Endothelial cell of umbilical vein (primary cell): ENCODE data around the gene CDKL4. TPM values are rescaled to one million over a fixed set of nuclear protein-coding genes. Genes with fewer than 3 reads are reported as not detected.

Source experiments
- BruUV-seq: library from RNA; stranded (reverse); fragments of 400-500 nt; replicated peaks from 2 replicates; lab custom pipeline; 2021; lab: Mats Ljungman, UMichigan
- CTCF ChIA-PET: fragments of 300-600, 350-600 bp; sonication (Branson Sonifier 250); formaldehyde crosslinking; loops from one replicate; lab custom pipeline; 2021; ENCODE audit warnings: antibody characterized with exemption, inconsistent platforms; lab: Charles Lee
- POLR2A ChIA-PET: fragments of 300-600, 350-600 bp; sonication (Branson Sonifier 250); formaldehyde crosslinking; loops from one replicate; lab custom pipeline; 2021; ENCODE audit warnings: antibody characterized with exemption, inconsistent platforms; lab: Charles Lee
- DNase-seq: peaks from one replicate; pipeline ENCODE4 v3.0.0-alpha.2; 2011; ENCODE audit warnings: low read depth, low spot score
- FAIRE-seq: peaks from 2 replicates; lab custom pipeline; 2011; peaks lifted over from hg19 to GRCh38; lab: Jason Lieb, UNC
- H2AFZ ChIP-seq: 2 replicates; pipeline ENCODE4 v1.6.0; 2012; ENCODE audit warnings: low read depth, low read length, control low read depth, inconsistent platforms
- H3K27ac ChIP-seq: 2 replicates; pipeline ENCODE4 v1.5.1; 2011; ENCODE audit warnings: low read depth, mild to moderate bottlenecking, control low read depth, low read length, moderate library complexity; ENCODE audit not compliant: insufficient read depth
- H3K27me3 ChIP-seq, 2 experiments: 2 replicates each; pipeline versions ENCODE4 v1.6.0 to v1.6.1; 2011; ENCODE audit warnings: low read length in 2 of 2, mixed read lengths in 1 of 2; ENCODE audit not compliant: control insufficient read depth in 2 of 2, insufficient read depth in 2 of 2
- H3K36me3 ChIP-seq, 2 experiments: 2 replicates in 1 of 2; 3 replicates in 1 of 2; pipeline ENCODE4 v1.5.1; 2011; ENCODE audit warnings: low read length in 2 of 2, mild to moderate bottlenecking in 1 of 2, moderate library complexity in 1 of 2; ENCODE audit not compliant: control insufficient read depth in 2 of 2, insufficient read depth in 2 of 2; ENCODE audit errors: extremely low read depth in 1 of 2
- H3K4me1 ChIP-seq: 3 replicates; pipeline ENCODE4 v1.5.1; 2011; ENCODE audit warnings: mild to moderate bottlenecking, low read length; ENCODE audit not compliant: control insufficient read depth, insufficient read depth; ENCODE audit errors: extremely low read depth
- H3K4me2 ChIP-seq: 2 replicates; pipeline ENCODE4 v1.6.1; 2011; ENCODE audit warnings: low read length, control low read depth, mixed read lengths; ENCODE audit not compliant: insufficient read depth
- H3K4me3 ChIP-seq, 3 experiments: fragments of 200-600 bp in 1 of 3; sonication (generic), shearing (Covaris generic) in 1 of 3; replicated peaks in 1 of 3; 2 replicates each; pipeline ENCODE4 v1.5.1; 2011 to 2016; ENCODE audit warnings: control low read depth in 3 of 3, low read length in 3 of 3, mild to moderate bottlenecking in 2 of 3, inconsistent platforms in 1 of 3, low read depth in 1 of 3, moderate library complexity in 1 of 3; ENCODE audit not compliant: insufficient read depth in 1 of 3
- H3K79me2 ChIP-seq: 2 replicates; pipeline ENCODE4 v1.6.0; 2012; ENCODE audit warnings: low read length, inconsistent platforms; ENCODE audit not compliant: control insufficient read depth, insufficient read depth
- H3K9ac ChIP-seq: replicated peaks from 2 replicates; pipeline ENCODE3; 2011; ENCODE audit warnings: low read length, control low read depth; ENCODE audit not compliant: insufficient read depth; ENCODE audit errors: extremely low read depth
- H3K9me1 ChIP-seq: replicated peaks from 3 replicates; pipeline ENCODE4 v1.6.0; 2011; ENCODE audit warnings: mild to moderate bottlenecking, low read length; ENCODE audit not compliant: control insufficient read depth, insufficient read depth; ENCODE audit errors: extremely low read depth
- H3K9me3 ChIP-seq: replicated peaks from 2 replicates; pipeline ENCODE4 v1.5.1; 2012; ENCODE audit warnings: low read length, inconsistent platforms; ENCODE audit not compliant: control insufficient read depth, insufficient read depth
- H4K20me1 ChIP-seq: replicated peaks from 2 replicates; pipeline ENCODE3; 2011; ENCODE audit warnings: mild to moderate bottlenecking, low read length; ENCODE audit not compliant: control insufficient read depth, insufficient read depth; ENCODE audit errors: extremely low read depth
- EZH2 ChIP-seq: IDR thresholded peaks from 2 replicates; pipeline ENCODE4 v1.6.1; 2012; ENCODE audit warnings: borderline replicate concordance, low read depth, mild to moderate bottlenecking, moderate library complexity, low read length, inconsistent platforms; ENCODE audit not compliant: severe bottlenecking
- FOS ChIP-seq: IDR thresholded peaks from 2 replicates; pipeline ENCODE4 v1.6.1; 2011; ENCODE audit warnings: mild to moderate bottlenecking, low read length, moderate library complexity, borderline replicate concordance; ENCODE audit not compliant: insufficient read depth
- GATA2 ChIP-seq: IDR thresholded peaks from 2 replicates; pipeline ENCODE4 v1.7.0; 2011; ENCODE audit warnings: low read depth, mild to moderate bottlenecking, moderate library complexity, mixed read lengths, low read length; ENCODE audit not compliant: insufficient read length, insufficient read depth
- JUN ChIP-seq: IDR thresholded peaks from 2 replicates; pipeline ENCODE4 v1.6.1; 2011; ENCODE audit warnings: borderline replicate concordance, low read depth; ENCODE audit not compliant: insufficient read length, insufficient read depth
- MYC ChIP-seq: IDR thresholded peaks from one replicate; pipeline ENCODE4 v1.6.1; 2011; ENCODE audit warnings: mild to moderate bottlenecking, low read depth, low read length
- POLR2A ChIP-seq: IDR thresholded peaks from 2 replicates; pipeline ENCODE4 v1.6.1; 2012; ENCODE audit warnings: low read depth, mild to moderate bottlenecking, control low read depth, low read length
- POLR2AphosphoS5 ChIP-seq: IDR thresholded peaks from 2 replicates; pipeline ENCODE4 v1.6.1; 2012; ENCODE audit warnings: low read depth, mild to moderate bottlenecking, control low read depth, low read length, moderate library complexity; ENCODE audit not compliant: insufficient read depth
- dilution Hi-C: fragments of 300-500 bp; cut with MboI; formaldehyde crosslinking; loops from one replicate; pipeline ENCODE4 v1.15.0; 2019; ENCODE audit warnings: low sequenced_read_pairs; ENCODE audit not compliant: extremely low pct_ligation_motif_present
- intact Hi-C: fragments of 100-400 bp; cut with micrococcal nuclease; formaldehyde crosslinking; loops from one replicate; pipeline ENCODE4 v1.10.0; 2022
- polyA plus RNA-seq, 4 experiments: library from polyadenylated mRNA; depleted of rRNA in 3 of 4; stranded (reverse) in 3 of 4; unstranded in 1 of 4; fragments of >200 nt; gene quantifications; 2 replicates each; pipeline versions ENCODE4 v1.2.1 to v1.2.3, GENCODE V29; 2011 to 2012; ENCODE audit warnings: missing spikeins in 1 of 4
- total RNA-seq: library from RNA; stranded (reverse); gene quantifications from 2 replicates; pipeline ENCODE4 v1.2.3, GENCODE V29; 2021
- TF ChIP-seq, protein P1 (sequence below), 2 donors: IDR thresholded peaks; 1 replicate in 1 of 2; 2 replicates in 1 of 2; pipeline ENCODE4 v1.5.1; 2011; ENCODE audit warnings: low read length in 2 of 2, mild to moderate bottlenecking in 2 of 2, moderate library complexity in 2 of 2, control low read depth in 1 of 2, inconsistent platforms in 1 of 2, low read depth in 1 of 2; ENCODE audit not compliant: insufficient read depth in 1 of 2; ENCODE audit errors: extremely low read depth in 1 of 2
- TF ChIP-seq, protein P2 (sequence below): IDR thresholded peaks from 2 replicates; pipeline ENCODE4 v1.6.1; 2011; ENCODE audit not compliant: insufficient read depth, insufficient read length

Gene CDKL4
- total and polyA plus RNA-seq, 2 donors (not counting 3 experiments of a cell fraction or from before 2014, with no cell fraction given), result 0.17 to 0.75 TPM

DNA sequence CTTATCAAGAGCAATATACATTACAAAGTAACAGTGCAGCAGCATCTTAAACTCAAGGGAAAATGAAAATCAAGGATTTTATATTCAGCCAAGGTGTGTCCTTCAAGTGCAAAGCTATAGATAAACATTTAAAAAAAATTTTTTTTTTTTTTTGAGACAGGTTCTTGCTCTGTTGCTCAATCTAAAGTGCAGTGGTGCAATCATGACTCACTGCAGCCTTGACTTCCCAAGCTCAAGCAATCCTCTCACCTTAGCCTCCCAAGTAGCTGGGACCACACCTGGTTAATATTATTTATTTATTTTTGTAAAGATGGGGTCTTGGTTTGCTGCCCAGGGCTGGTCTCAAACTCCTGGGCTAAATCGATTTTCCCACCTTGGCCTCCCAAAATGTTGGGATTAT lies 9.0 kb downstream of the CDKL4 start:
- no peak overlapping the region for H2AFZ ChIP-seq
- CTCF ChIA-PET, result interaction anchor here (0.9 to 2.5 kb wide), 3 partner anchors 11 to 288 kb away, joined by 3 to 15 read pairs (median 3); no protein-coding TSS in a partner anchor

More for the DNA sequence above, 9.0 kb downstream of the CDKL4 start:
- dilution Hi-C loops, result loop anchor here (25.0 kb wide), 1 partner anchor 172 kb away; no protein-coding TSS in a partner anchor
- intact Hi-C loops, result no loop called here
- DNase-seq (no peak), FAIRE-seq (no peak)
- POLR2A ChIA-PET, result no interaction called here
- Histone ChIP-seq H3K9me1 (no peaks in the 10 kb centered on the region), H4K20me1 (no peaks in the 10 kb centered on the region), H3K36me3 (no peaks in the 10 kb centered on the region), H3K27ac (no peak overlapping the region), H3K27me3 (no peaks in the 10 kb centered on the region), H3K9ac (no peak overlapping the region), H3K79me2 (no peaks in the 10 kb centered on the region), H3K4me2 (no peak overlapping the region), H3K9me3 (no peaks in the 10 kb centered on the region), H3K4me3 (no peak overlapping the region), H3K4me1 (no peaks in the 10 kb centered on the region)
- no TSS peak for BruUV-seq
- no peak for TF ChIP-seq MYC
- TF ChIP-seq, protein P1, sequence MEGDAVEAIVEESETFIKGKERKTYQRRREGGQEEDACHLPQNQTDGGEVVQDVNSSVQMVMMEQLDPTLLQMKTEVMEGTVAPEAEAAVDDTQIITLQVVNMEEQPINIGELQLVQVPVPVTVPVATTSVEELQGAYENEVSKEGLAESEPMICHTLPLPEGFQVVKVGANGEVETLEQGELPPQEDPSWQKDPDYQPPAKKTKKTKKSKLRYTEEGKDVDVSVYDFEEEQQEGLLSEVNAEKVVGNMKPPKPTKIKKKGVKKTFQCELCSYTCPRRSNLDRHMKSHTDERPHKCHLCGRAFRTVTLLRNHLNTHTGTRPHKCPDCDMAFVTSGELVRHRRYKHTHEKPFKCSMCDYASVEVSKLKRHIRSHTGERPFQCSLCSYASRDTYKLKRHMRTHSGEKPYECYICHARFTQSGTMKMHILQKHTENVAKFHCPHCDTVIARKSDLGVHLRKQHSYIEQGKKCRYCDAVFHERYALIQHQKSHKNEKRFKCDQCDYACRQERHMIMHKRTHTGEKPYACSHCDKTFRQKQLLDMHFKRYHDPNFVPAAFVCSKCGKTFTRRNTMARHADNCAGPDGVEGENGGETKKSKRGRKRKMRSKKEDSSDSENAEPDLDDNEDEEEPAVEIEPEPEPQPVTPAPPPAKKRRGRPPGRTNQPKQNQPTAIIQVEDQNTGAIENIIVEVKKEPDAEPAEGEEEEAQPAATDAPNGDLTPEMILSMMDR (IDR thresholded peaks at IDR 0.05; ENCODE audit: extremely low read depth in 1 of 2, insufficient read depth in 1 of 2, low read depth in 1 of 2, low read length in 2 of 2), result no peak
- TF ChIP-seq POLR2AphosphoS5, result no peak
- no peak for TF ChIP-seq POLR2A
- TF ChIP-seq EZH2, result no peak
- no peak for TF ChIP-seq JUN
- TF ChIP-seq, protein P2, sequence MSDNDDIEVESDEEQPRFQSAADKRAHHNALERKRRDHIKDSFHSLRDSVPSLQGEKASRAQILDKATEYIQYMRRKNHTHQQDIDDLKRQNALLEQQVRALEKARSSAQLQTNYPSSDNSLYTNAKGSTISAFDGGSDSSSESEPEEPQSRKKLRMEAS, result no peak
- TF ChIP-seq GATA2, result no peak
- TF ChIP-seq FOS, result no peak
